HepG2 (cell line): ENCODE data around the gene SLX4.

Experiments used
- ADNP ChIP-seq: sonication (generic); formaldehyde crosslinking; IDR thresholded peaks from 2 replicates; pipeline ENCODE4 v1.4.0; 2020; ENCODE audit warnings: missing genetic modification reagents
- CTCF ChIP-seq: sonication (generic); formaldehyde crosslinking; IDR thresholded peaks from 2 replicates; pipeline ENCODE4 v1.5.0; 2020; ENCODE audit warnings: mild to moderate bottlenecking, missing genetic modification reagents, moderate library complexity
- ELF1 ChIP-seq: sonication (generic); formaldehyde crosslinking; IDR thresholded peaks from 2 replicates; pipeline ENCODE4 v1.4.0; 2020; ENCODE audit warnings: missing genetic modification reagents
- JUNB ChIP-seq: sonication (generic); formaldehyde crosslinking; IDR thresholded peaks from 2 replicates; pipeline ENCODE4 v1.8.0; 2022; ENCODE audit warnings: missing genetic modification reagents, mild to moderate bottlenecking, borderline replicate concordance
- NPAS2 ChIP-seq: sonication (generic); formaldehyde crosslinking; IDR thresholded peaks from 2 replicates; pipeline ENCODE4 v1.8.0; 2022; ENCODE audit warnings: mild to moderate bottlenecking, missing genetic modification reagents, borderline replicate concordance
- SOX6 ChIP-seq, 2 experiments: fragments of 450-650 bp in 1 of 2; sonication (generic) in 1 of 2; formaldehyde crosslinking in 1 of 2; IDR thresholded peaks; 2 replicates each; pipeline versions ENCODE4 v1.4.0 to v1.6.1; 2017 to 2020; ENCODE audit warnings: antibody characterized with exemption in 1 of 2, mild to moderate bottlenecking in 1 of 2, missing genetic modification reagents in 1 of 2
- SRF ChIP-seq: IDR thresholded peaks from 2 replicates; pipeline ENCODE4 v1.6.1; 2011; ENCODE audit warnings: mild to moderate bottlenecking, low read depth, low read length, moderate library complexity
- TAF1 ChIP-seq: sonication (generic); formaldehyde crosslinking; IDR thresholded peaks from 2 replicates; pipeline ENCODE4 v1.4.0; 2020; ENCODE audit warnings: missing genetic modification reagents
- ZNF331 ChIP-seq: sonication (generic); formaldehyde crosslinking; IDR thresholded peaks from 2 replicates; pipeline ENCODE4 v1.4.0; 2020; ENCODE audit warnings: missing genetic modification reagents

GRCh38 chr16:3549906-3550305 is 61.5 kb downstream of the SLX4 start:
- no peak for TF ChIP-seq ADNP
- no peak for TF ChIP-seq ZNF331 (CRISPR knock-in tag)
- no peak for TF ChIP-seq TAF1 (CRISPR knock-in tag)
- TF ChIP-seq SOX6 (IDR thresholded peaks at IDR 0.05) = no peak
- TF ChIP-seq SOX6 (CRISPR knock-in tag; IDR thresholded peaks at IDR 0.05) = no peak
- no peak for TF ChIP-seq JUNB
- TF ChIP-seq CTCF (CRISPR knock-in tag) = no peak
- TF ChIP-seq SRF = no peak
- no peak for TF ChIP-seq NPAS2 (CRISPR knock-in tag)
- TF ChIP-seq ELF1 (CRISPR knock-in tag) = no peak
